GM12873 (cell line): ENCODE results near the gene GPR179.

Experiments
- TF ChIP-seq, protein P1 (sequence below): IDR thresholded peaks from 2 replicates; pipeline ENCODE4 v1.5.1; 2012; ENCODE audit warnings: low read depth, mild to moderate bottlenecking, moderate library complexity, low read length, control low read depth; ENCODE audit not compliant: insufficient read depth; ENCODE audit errors: missing control alignments

Gene GPR179

DNA sequence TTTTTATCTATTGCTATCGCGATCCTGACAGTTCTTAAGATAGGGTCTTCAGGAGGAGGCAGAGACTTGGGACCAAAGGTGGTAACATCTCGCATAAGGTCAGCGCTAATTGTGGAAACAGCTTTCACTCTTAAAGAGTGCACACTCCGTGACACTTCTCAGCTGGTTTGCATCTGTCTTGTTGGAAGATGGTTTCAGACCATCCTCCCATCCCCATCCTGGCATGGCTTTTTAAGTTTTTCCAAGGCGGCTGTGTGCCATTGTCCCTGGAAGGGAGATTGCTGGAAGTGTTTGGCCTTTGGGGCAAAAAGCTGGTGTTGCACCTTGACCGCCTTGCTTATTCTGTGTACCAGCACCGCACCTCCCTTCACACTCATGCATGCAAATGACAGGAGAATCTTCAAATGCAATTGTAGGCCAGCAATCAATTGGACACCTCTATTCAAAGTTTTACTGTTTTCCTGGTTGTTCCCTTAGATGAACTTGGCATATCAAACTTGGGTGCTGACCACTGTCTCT lies 9.4 kb upstream of the GPR179 start:
- TF ChIP-seq, protein P1, sequence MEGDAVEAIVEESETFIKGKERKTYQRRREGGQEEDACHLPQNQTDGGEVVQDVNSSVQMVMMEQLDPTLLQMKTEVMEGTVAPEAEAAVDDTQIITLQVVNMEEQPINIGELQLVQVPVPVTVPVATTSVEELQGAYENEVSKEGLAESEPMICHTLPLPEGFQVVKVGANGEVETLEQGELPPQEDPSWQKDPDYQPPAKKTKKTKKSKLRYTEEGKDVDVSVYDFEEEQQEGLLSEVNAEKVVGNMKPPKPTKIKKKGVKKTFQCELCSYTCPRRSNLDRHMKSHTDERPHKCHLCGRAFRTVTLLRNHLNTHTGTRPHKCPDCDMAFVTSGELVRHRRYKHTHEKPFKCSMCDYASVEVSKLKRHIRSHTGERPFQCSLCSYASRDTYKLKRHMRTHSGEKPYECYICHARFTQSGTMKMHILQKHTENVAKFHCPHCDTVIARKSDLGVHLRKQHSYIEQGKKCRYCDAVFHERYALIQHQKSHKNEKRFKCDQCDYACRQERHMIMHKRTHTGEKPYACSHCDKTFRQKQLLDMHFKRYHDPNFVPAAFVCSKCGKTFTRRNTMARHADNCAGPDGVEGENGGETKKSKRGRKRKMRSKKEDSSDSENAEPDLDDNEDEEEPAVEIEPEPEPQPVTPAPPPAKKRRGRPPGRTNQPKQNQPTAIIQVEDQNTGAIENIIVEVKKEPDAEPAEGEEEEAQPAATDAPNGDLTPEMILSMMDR = no peak

- TF ChIP-seq, protein P1 = no peak
Observed at GRCh38 chr17:38352245-38353085, 8.7 kb upstream of the GPR179 start.

- TF ChIP-seq, protein P1 = no peak
Observed at GRCh38 chr17:38351412-38352222, 7.9 kb upstream of the GPR179 start, which contains the start of gene SOCS7. SOCS7 (plus strand) TSS chr17:38351844; CDS start chr17:38352053, 209 bp downstream.

GRCh38 chr17:38350035-38350434 lies 6.3 kb upstream of the GPR179 start:
- TF ChIP-seq, protein P1 = no peak

GRCh38 chr17:38349097-38349730 lies 5.5 kb upstream of the GPR179 start:
- TF ChIP-seq, protein P1 = peak; percentile 95

DNA sequence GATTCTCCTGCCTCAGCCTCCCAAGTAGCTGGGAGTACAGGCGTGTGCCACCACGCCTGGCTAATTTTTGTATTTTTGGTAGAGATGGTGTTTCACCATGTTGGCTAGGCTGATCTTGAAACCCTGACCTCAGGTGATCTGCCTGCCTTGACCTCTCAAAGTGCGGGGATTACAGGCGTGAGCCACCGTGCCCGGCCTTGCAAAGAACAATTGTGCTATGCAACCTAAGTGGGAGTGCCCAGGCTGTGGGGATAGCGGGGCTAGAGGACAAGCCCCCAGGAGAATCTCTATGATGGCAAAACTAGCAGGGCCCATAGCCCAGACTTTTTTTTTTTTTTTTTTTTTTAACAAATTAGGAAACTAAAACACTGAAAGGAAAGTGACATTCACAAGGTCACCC lies 2.0 kb upstream of the GPR179 start:
- TF ChIP-seq, protein P1 = no peak
